Fibroblast of lung (primary cell): ENCODE data around the gene GUCA1C. TPM values are rescaled to one million over a fixed set of nuclear protein-coding genes. Genes with fewer than 3 reads are reported as not detected.

Experiments used
- DNase-seq, 2 donors: peaks; one replicate each; pipeline versions ENCODE4 v3.0.0 to v3.0.0-alpha.2; 2010; ENCODE audit warnings: low read depth in 2 of 2
- H2AFZ ChIP-seq: 2 replicates; pipeline ENCODE4 v1.5.1; 2012; ENCODE audit warnings: low read length, control low read depth, inconsistent platforms
- H3K27ac ChIP-seq: 2 replicates; pipeline ENCODE4 v1.5.1; 2011; ENCODE audit warnings: low read length, control low read depth; ENCODE audit not compliant: insufficient read depth
- H3K27me3 ChIP-seq: 2 replicates; pipeline ENCODE4 v1.5.1; 2011; ENCODE audit warnings: mild to moderate bottlenecking, low read length; ENCODE audit not compliant: control insufficient read depth, insufficient read depth
- H3K36me3 ChIP-seq: 2 replicates; pipeline ENCODE4 v1.5.1; 2011; ENCODE audit warnings: low read length; ENCODE audit not compliant: control insufficient read depth, insufficient read depth
- H3K4me1 ChIP-seq: 2 replicates; pipeline ENCODE4 v1.5.1; 2011; ENCODE audit warnings: low read length; ENCODE audit not compliant: control insufficient read depth, insufficient read depth; ENCODE audit errors: extremely low read depth
- H3K4me2 ChIP-seq: 2 replicates; pipeline ENCODE4 v1.5.1; 2011; ENCODE audit warnings: low read length, control low read depth; ENCODE audit not compliant: insufficient read depth; ENCODE audit errors: extremely low read depth
- H3K4me3 ChIP-seq, 4 experiments: fragments of 200-600 bp in 1 of 4; sonication (generic) in 1 of 4; replicated peaks in 1 of 4; 2 replicates each; pipeline ENCODE4 v1.5.1; 2011 to 2016; ENCODE audit warnings: low read length in 4 of 4, low read depth in 3 of 4, mild to moderate bottlenecking in 3 of 4, control low read depth in 2 of 4, inconsistent platforms in 1 of 4, mixed read lengths in 1 of 4; ENCODE audit not compliant: insufficient read depth in 1 of 4; ENCODE audit errors: control extremely low read depth in 1 of 4
- H3K79me2 ChIP-seq: 2 replicates; pipeline ENCODE4 v1.5.1; 2012; ENCODE audit warnings: mild to moderate bottlenecking, low read length, inconsistent platforms; ENCODE audit not compliant: control insufficient read depth, insufficient read depth
- H3K9ac ChIP-seq: 2 replicates; pipeline ENCODE4 v1.5.1; 2011; ENCODE audit warnings: mild to moderate bottlenecking, low read length, control low read depth; ENCODE audit not compliant: insufficient read depth
- H3K9me3 ChIP-seq: 2 replicates; pipeline ENCODE4 v1.5.1; 2012; ENCODE audit warnings: low read depth, low read length; ENCODE audit not compliant: control insufficient read depth, insufficient read depth
- H4K20me1 ChIP-seq: 2 replicates; pipeline ENCODE4 v1.5.1; 2011; ENCODE audit warnings: low read length; ENCODE audit not compliant: control insufficient read depth, insufficient read depth; ENCODE audit errors: extremely low read depth
- CTCF ChIP-seq, 2 donors: IDR thresholded peaks in 1 of 2; conservative IDR thresholded peaks in 1 of 2; 1 replicate in 1 of 2; 2 replicates in 1 of 2; pipeline ENCODE4 v1.5.1; 2011 to 2012; ENCODE audit warnings: low read length in 2 of 2, control low read depth in 1 of 2, inconsistent platforms in 1 of 2, low read depth in 1 of 2, mild to moderate bottlenecking in 1 of 2
- EZH2 ChIP-seq: IDR thresholded peaks from 2 replicates; pipeline ENCODE4 v1.5.1; 2012; ENCODE audit warnings: low read length, control low read depth, mild to moderate bottlenecking; ENCODE audit errors: missing control alignments
- polyA plus RNA-seq, 2 donors: library from polyadenylated mRNA; depleted of rRNA in 1 of 2; stranded (reverse) in 1 of 2; unstranded in 1 of 2; fragments of >200 nt; gene quantifications; 2 replicates each; pipeline ENCODE4 v1.2.1, GENCODE V29; 2011 to 2012; ENCODE audit warnings: missing spikeins in 1 of 2
- total RNA-seq: library from RNA; depleted of rRNA; stranded (reverse); fragments of >200 nt; gene quantifications from 2 replicates; pipeline ENCODE4 v1.2.1, GENCODE V29; 2014

Gene GUCA1C
- total and polyA plus RNA-seq, 2 donors (not counting 1 experiment from before 2014, with no cell fraction given), result not detected

GRCh38 chr3:108947855-108948254 is 5.8 kb downstream of the GUCA1C start:
- DNase-seq, result no peak
- Histone ChIP-seq H3K4me3 (no peak overlapping the region), H2AFZ (no peak overlapping the region), H3K27me3 (no peaks in the 10 kb centered on the region), H3K27ac (no peak overlapping the region), H3K4me2 (no peak overlapping the region), H4K20me1 (no peaks in the 10 kb centered on the region), H3K9ac (no peak overlapping the region), H3K36me3 (no peaks in the 10 kb centered on the region), H3K9me3 (no peaks in the 10 kb centered on the region), H3K4me1 (no peaks in the 10 kb centered on the region), H3K79me2 (no peaks in the 10 kb centered on the region)
- no peak for TF ChIP-seq CTCF (conservative IDR thresholded peaks at IDR 0.05 in 1 of 2, IDR thresholded peaks at IDR 0.05 in 1 of 2; ENCODE audit: low read depth in 1 of 2, low read length in 2 of 2)
- TF ChIP-seq EZH2, result no peak

- no peak overlapping the region for H3K9ac ChIP-seq
- H3K4me3 ChIP-seq, result no peak overlapping the region
- no peaks in the 10 kb centered on the region for H4K20me1 ChIP-seq
- H3K27me3 ChIP-seq, result no peaks in the 10 kb centered on the region
- H3K4me2 ChIP-seq, result no peak overlapping the region
- no peaks in the 10 kb centered on the region for H3K79me2 ChIP-seq
- H3K4me1 ChIP-seq, result no peaks in the 10 kb centered on the region
- H3K27ac ChIP-seq, result no peak overlapping the region
- DNase-seq, result peak in 1 of 2 donors; percentile 86
- no peak overlapping the region for H2AFZ ChIP-seq
- H3K36me3 ChIP-seq, result no peaks in the 10 kb centered on the region
- no peaks in the 10 kb centered on the region for H3K9me3 ChIP-seq
- TF ChIP-seq CTCF (conservative IDR thresholded peaks at IDR 0.05 in 1 of 2, IDR thresholded peaks at IDR 0.05 in 1 of 2; ENCODE audit: low read depth in 1 of 2, low read length in 2 of 2) (no peak), EZH2 (no peak)
These were observed 7.1 kb downstream of the GUCA1C start for GRCh38 chr3:108946292-108947285.

- Histone ChIP-seq H3K4me1 (no peaks in the 10 kb centered on the region), H3K4me2 (no peak overlapping the region), H3K9ac (no peak overlapping the region), H3K9me3 (no peaks in the 10 kb centered on the region), H3K27me3 (no peaks in the 10 kb centered on the region), H4K20me1 (no peaks in the 10 kb centered on the region), H3K79me2 (no peaks in the 10 kb centered on the region), H3K27ac (no peak overlapping the region), H2AFZ (no peak overlapping the region), H3K4me3 (no peak overlapping the region), H3K36me3 (no peaks in the 10 kb centered on the region)
- DNase-seq, result peak in 1 of 2 donors; percentile 76
- TF ChIP-seq CTCF (conservative IDR thresholded peaks at IDR 0.05 in 1 of 2, IDR thresholded peaks at IDR 0.05 in 1 of 2; ENCODE audit: low read depth in 1 of 2, low read length in 2 of 2), result no peak
- no peak for TF ChIP-seq EZH2
These were observed 13.0 kb downstream of the GUCA1C start for GRCh38 chr3:108940568-108941263.
